ENCODE results near the gene STX8.
"Not testable (repeated sequence)": the region's sequence is repeated elsewhere in the genome, so short reads cannot be mapped to it uniquely, and the experiment has no call there.

STX8 gene

DNA sequence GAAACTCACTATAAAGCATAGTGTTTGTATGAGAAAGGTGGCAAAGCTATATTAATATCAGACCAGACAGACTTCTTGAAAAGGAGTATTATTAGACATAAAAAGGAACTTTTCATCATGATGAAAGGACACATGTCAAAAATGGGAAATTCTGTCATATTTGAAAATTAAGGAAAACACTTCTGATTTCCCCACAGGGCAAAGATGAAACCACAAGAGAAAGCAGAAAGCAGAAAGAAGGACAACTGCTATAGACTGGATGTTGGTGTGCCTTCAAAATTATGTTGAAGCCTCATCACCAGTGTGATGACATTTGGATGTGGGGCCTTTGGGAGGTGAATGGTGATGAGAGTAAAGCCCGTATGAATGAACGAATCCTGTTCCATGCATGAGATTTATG lies 193.0 kb downstream of the STX8 start:
- no peak for DNase-seq

DNA sequence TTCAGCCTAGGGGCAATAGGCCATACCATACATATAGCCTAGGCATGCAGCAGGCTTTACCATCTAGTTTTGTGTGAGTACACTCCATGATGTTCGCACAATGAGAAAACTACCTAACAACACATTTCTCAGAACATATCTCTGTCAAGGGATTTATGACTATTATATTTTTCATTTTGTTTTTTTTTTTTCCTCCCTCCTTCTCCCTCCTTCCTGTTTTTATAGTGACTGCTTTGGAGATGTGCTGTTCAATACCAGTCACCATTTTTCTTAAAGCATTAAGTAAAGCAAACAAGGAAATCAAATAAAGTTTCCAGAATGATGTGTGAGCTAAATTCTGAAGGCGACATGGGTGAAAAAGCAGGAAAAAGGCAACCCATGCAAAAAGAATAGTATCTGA lies 194.6 kb downstream of the STX8 start:
- no peak for DNase-seq

DNA sequence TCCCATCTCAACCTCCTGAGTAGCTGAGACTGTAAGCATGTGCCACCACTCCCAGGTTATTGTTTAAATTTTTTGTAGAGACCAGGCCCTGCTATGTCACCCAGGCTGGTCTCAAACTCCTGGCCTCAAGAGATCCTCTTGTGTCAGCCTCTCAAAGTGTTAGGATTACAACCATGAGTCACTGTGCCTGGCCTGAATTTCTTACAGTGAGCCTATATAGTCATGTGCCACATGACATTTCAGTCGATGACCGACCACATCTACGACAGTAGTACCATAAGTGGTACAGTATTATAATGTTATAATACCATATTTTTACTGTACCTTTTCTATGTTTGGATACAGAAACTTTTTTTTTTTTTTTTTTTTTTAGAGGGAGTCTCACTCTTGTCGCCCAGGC lies 195.3 kb downstream of the STX8 start:
- no peak for DNase-seq

GRCh38 chr17:9376177-9376576 lies 199.4 kb downstream of the STX8 start:
- not testable (repeated sequence) for DNase-seq

- DNase-seq, result no peak
Observed at GRCh38 chr17:9371019-9371418, 204.6 kb downstream of the STX8 start.

DNA sequence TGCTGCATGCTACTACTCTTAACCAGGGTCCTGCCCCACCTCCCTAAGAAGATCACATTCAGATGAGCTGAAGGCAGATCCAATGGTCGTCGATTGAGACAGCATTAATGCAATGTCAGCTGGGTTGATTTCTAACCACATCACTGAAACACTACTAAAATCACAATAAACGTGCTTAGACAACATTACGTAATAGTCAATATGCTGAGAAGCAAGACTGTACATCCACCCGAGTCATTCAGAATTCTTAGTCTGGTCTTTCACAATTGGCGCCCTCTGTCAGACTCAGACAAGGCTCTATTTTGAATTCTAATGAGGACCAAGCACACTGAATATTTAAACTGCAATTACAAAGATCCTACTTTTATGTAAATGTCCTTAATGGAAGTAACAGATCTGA lies 205.2 kb downstream of the STX8 start:
- DNase-seq, result no peak

DNA sequence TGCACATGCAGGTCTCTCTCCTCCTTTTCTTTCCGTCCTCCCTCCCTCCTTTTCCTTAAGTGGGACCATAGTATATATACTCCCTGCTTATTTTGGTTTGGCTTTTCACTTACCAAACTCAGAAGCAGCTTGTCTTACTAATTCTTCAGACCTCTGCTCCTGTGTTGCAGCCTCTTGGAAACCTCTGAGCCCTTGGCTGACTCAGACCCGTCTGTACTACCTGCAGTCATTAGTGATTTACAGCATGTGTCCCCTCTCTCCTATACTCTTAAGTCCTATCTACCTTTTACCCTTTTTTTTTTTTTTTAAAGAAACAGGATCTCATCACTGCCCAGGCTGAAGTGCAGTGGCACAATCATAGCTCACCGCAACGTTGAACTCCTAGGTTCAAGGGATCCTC lies 207.0 kb downstream of the STX8 start:
- no peak for DNase-seq

DNA sequence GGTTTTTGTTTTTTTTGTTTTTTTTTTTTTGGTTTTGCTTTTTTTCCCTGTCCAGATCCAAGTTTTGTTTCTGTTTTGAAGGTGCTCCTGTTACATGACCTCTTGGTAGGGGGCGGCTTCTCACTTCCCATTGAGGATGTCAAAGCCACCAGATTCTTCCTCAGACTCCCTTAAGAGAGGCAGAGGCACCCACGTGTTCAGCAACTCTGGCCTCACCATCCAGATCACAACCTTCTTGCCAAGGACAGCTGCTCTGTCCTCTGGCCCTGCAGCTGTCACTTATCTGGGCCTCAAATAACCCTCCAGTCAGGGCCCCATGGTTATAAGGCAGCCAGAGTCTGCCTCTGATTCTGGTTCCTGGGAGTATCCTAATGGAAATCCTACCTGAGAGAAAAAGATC lies 208.5 kb downstream of the STX8 start:
- no peak for DNase-seq

DNA sequence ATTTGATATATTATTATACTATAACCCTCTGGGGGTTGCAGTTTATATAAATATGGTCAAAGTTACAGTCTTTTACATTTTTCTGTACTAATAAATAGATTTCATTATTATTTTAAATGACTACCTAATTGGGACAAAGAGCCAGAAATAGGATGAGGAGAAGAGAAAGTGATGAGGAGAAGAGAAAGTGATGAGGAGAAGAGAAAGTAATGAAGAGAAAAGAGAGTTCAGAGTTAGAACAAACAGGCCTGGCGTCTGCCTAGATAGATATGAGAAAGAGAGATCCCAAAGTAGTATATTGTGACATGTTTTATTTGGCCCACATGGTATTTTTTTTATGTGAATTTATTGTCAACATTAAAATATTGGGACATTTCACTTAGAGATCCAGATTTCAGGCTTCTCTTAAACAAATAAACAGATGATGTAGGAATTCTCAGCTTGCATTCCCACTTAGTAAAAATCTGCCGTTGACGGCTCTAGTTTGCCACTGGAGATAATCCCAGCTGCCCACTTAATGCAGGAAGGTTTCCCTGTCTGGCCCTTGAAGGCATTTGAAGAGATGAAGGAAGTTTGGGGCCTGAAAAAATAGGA lies 210.7 kb downstream of the STX8 start:
- no peak for DNase-seq

DNA sequence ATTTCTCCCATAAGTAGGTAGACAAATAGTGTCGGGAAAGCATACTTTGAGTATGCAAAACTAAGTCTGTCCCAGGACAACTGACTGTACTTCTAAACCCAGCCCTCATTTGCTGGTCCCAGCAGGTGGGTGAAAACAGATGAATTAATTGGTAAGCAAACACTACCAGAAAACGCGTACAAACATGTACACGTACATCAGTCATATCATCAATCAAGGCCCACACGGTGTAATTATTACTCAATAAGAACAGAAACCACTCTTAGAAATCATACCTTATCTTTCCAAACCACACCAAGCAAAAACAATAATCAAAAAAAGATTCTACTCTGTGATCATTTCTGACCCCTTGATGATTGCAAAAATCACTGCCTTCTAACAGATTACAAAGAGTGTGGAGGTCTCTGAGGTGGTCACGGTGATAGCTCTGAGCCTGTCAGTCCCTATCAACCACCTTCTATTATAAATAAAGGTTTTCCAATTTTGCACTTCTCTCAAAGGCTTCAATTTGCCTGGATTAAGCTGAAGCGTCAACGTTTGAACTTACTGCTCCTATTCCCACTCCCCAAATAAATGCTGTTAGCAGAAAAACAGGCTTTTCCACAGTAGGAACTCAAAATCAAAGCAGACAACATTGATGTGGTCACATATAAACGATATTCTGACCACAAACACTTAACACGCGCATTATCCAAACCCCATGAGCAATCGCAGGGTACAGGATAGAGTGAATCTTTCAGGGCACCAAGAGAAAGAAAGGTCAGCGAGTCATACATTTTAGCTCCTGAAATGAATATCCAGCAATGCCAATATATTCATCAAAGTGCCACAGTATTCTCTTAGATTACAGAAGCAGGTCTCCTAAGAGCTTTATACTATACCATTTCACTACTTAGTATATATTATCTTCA lies 211.9 kb downstream of the STX8 start:
- no peak for DNase-seq

DNA sequence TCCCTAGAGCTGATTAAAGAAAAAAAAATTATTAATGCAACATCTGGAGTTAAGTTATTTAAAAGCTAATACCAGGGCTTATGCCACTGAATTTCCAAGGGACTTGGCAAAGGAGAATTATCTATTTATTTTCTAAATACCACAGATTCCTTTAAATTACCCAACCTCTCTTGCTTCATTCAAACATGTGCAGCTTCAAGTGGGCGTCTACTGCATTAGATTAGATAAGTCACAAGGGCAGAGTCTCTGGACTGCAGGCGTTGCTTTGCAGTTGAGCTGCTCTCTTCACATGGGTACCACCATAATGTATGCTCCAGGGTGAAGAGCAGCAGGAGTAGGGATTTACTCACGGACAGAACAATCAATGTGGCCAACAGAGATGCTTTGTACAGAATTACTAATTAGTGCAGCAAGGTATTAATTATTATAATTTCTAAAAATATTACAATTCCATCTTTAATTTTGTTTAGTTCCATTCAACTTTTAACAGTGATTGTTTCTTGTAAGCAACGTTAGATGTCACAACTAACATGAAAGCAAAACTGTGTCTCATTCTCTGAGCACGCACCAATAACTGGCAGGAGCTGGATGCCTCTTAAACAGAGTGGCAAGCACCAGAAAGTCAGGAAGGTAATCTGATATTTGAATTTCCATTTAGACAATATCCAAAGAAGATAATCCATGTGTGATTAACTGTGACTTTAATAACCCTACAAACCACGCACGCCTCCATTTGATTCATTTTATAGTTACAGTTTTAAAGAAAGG lies 214.2 kb downstream of the STX8 start:
- no peak for DNase-seq

DNA sequence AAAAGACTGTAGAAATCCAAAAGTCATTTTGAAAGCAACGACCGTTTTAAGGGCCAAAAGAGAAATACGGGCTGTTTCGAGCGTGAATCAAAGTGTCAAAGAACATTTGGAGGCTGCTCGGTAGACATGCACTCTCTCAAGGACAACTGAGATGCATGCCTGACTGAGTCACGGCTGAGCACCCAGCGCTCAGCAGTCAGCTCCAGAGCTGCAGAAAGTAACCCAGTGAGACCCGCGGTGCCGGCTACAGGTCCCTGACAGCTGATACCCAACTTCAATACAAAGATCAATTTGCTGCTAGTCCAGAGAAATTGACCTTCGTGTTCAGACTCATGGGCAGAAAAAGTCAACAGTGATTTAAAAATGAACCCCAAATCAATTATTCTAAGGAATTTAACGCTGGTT lies 214.9 kb downstream of the STX8 start:
- DNase-seq, result no peak

- DNase-seq, result no peak
Observed at GRCh38 chr17:9356488-9356911, 219.1 kb downstream of the STX8 start.

DNA sequence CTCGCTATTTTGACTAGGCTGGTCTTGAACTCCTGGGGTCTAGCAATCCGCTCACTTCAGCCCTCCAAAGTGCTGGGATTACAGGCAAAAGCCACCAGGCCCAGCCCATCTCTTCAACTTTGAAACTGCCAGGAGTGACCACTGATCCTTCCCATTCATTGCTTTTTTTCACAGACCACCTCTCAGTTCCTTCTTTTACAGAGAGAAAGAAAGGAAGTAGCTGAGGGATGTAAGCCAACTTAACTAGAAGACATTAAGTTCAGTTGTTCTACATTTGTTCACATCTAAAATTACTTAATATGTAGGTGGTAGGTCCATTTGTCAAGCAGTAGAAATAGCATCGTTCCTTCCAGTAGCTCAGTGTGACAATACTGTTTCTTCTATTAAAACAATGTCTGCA lies 219.8 kb downstream of the STX8 start:
- no peak for DNase-seq

- not testable (repeated sequence) for DNase-seq
Observed at GRCh38 chr17:9355231-9355630, 220.4 kb downstream of the STX8 start.

GRCh38 chr17:9350080-9350479 lies 225.5 kb downstream of the STX8 start:
- DNase-seq, result no peak

GRCh38 chr17:9346296-9346926 lies 229.2 kb downstream of the STX8 start:
- DNase-seq, result no peak

DNA sequence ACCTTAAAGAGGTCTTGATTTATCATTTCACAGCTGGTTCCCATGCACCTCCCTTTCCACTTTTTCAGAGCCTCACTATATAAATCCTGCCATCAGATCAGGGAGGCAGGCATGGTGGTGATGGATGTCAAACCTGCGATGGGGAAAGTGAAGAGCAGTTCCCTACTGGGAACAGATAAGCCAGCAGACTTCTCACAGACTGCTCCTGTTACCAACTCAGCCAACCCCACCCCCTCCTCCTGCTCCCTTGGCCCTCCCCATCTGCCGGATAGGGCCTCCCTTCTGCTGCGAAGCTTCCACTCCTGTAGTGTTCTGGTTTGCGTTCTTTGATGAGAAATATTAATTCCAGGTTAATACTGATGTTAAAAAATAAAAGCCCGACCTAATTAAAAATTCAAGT lies 232.1 kb downstream of the STX8 start:
- DNase-seq, result no peak

DNA sequence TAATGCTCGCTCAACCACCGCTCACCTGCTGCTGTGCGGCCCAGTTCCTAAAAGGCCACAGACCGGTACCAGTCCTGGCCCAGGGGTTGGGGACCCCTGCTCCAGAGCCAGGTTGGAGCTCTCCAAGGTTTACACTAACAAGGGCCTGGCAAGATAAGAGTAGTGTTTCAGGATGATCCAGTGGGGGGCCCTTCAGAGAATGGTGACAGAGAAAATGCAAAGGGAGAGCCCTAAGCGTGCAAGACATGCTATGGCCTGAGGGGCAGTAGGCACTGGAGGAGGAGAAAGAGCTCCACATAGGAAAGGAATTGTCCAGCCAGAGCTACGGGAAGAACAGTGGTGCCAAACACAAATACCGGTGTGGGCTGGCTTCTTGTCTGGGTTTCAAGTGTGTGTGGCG lies 233.4 kb downstream of the STX8 start:
- DNase-seq, result no peak

DNA sequence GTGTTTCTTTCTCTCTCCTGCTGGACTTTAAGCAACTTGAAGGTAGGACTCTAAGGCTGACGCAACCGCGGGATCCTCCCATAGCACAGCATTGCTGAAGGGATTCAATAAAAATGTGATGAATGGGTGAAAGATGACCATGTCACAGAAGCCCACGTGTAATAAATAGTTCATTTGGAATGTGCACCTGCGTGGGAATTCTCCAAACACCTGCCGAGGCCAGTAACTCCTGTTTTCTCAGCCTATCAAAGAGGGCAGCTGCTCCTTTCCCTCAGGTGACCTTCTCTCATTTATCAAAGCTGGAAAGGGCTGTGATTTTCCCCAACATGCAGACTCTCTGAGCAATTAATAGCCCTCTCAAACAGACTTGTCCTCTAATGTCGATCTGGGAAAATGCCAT lies 235.7 kb downstream of the STX8 start:
- no peak for DNase-seq

- not testable (repeated sequence) for DNase-seq
Observed at GRCh38 chr17:9339482-9339881, 236.1 kb downstream of the STX8 start.

GRCh38 chr17:9336817-9337216 lies 238.8 kb downstream of the STX8 start:
- no peak for DNase-seq
